Stimulated activated CD8-positive, alpha-beta memory T cell treated with anti-CD3 and anti-CD28 coated beads, Interleukin-4, amount 100 ng/mL, for 24 hours (primary cell): Measurements from ENCODE around the gene KCNG2.
"Not testable (repeated sequence)": the region's sequence is repeated elsewhere in the genome, so short reads cannot be mapped to it uniquely, and the experiment has no call there.

ENCODE experiments used
- DNase-seq: peaks from one replicate; pipeline ENCODE4 v3.0.0-alpha.2; 2020; ENCODE audit warnings: low read depth

Gene KCNG2

GRCh38 chr18:79872527-79873444 is 75.0 kb downstream of the KCNG2 start:
- DNase-seq, result no peak

- no peak for DNase-seq
Measured at GRCh38 chr18:79873449-79874110, 75.8 kb downstream of the KCNG2 start.

DNA sequence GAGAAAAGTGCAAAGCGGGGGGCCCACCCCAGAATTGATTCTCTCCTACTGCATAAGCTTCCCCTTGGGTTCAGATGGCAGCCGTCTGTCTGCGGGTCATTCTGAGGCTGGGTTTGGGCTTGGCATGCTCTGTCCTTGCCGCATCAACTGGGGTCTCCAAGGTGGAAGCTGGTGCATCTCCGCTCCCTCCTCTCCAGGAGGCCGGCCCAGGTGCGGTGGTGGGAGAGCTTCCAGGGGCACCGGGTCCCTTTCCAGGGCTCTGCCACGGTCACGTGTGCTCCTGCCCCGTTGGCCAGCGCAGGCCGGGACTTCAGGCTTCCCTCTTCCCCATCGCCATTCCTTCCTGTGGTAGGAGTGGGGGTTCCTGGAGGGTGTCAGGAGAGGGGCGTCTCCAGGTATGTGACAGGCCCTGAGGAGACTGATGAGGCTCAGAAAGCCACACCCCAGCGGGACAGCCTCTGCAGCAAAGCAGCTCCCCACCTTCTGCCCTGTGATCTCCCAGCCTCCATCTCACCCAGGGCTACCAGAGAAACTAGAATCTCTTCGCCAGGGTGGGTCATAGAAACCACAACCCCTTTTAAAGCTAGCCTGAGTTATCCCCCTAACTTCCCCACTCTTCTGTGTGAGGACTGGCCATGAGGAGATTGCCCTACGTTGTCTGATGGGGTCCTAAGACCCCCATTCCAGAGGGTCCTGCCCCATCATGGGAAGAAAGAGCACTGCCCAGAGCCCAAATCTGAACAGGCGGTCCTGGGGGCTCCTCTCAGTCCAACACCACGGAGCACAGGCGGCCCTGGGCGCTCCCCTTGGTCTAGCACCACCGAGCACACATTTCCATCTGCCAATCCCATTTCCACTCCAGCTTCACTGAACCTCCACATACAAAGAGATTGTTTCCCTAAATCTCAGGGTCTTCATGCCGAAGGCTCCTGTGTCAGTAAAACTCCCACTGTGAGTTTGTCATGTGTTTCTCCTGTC is 77.1 kb downstream of the KCNG2 start:
- DNase-seq, result no peak

- DNase-seq, result no peak
Measured at GRCh38 chr18:79875531-79875919, 77.8 kb downstream of the KCNG2 start.

- DNase-seq, result no peak
Measured at GRCh38 chr18:79875931-79876461, 78.3 kb downstream of the KCNG2 start.

- no peak for DNase-seq
Measured at GRCh38 chr18:79876497-79876896, 78.8 kb downstream of the KCNG2 start.

- DNase-seq, result no peak
Measured at GRCh38 chr18:79877163-79878091, 79.7 kb downstream of the KCNG2 start.

- DNase-seq, result not testable (repeated sequence)
Measured at GRCh38 chr18:79878246-79878645, 80.5 kb downstream of the KCNG2 start.

DNA sequence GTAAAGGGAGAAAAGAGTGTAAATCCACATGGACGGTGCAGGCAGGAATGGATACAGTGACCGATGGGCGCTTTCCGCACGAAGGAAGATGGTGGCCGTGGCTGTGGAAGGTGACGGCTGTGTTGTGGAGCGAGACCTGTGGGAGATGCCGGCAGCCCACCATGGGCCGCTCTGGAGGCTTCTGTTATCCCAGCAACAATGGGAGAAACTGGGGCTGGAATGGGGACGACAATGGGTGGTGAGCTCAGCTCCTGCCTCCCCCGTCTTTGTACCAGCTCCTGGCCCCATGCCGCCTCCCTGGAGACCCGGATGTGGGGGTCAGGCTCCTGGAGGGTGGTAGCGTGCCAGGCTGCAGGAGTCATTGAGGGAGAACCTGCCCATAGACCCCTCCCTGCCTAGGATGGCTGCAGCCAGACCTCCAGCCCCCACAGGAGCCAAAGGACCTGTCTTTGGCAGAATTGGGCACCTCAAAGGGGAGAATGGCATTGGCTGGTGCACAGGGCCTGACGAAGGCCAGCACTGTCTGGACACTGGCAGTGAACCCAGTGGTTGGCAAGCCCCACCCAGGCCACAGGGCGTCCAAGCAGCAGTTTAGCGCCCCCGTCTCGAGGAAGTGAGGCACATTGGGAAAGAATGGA is 81.1 kb downstream of the KCNG2 start:
- no peak for DNase-seq

DNA sequence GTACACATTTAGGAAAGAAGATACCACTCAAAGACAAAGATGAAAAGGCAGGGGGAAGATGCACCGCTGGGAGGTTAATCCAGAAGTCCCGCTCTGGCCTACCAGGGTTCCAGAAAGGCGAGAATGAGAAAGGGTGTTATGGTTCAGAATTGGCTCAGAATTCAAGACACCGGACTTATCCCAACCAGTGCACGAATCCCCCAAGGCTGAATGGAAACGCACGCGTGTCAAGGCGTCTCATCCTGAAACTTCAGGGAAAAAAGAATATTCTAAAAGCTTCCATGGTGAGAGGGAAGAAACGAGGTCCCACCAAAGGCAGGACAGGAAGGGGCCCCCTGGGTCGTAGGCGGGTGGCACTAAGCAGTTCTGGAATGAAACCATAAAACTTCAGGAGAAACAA is 81.8 kb downstream of the KCNG2 start:
- no peak for DNase-seq

- no peak for DNase-seq
Measured at GRCh38 chr18:79881695-79882094, 84.0 kb downstream of the KCNG2 start.

GRCh38 chr18:79882522-79883241 is 84.9 kb downstream of the KCNG2 start:
- DNase-seq, result no peak

DNA sequence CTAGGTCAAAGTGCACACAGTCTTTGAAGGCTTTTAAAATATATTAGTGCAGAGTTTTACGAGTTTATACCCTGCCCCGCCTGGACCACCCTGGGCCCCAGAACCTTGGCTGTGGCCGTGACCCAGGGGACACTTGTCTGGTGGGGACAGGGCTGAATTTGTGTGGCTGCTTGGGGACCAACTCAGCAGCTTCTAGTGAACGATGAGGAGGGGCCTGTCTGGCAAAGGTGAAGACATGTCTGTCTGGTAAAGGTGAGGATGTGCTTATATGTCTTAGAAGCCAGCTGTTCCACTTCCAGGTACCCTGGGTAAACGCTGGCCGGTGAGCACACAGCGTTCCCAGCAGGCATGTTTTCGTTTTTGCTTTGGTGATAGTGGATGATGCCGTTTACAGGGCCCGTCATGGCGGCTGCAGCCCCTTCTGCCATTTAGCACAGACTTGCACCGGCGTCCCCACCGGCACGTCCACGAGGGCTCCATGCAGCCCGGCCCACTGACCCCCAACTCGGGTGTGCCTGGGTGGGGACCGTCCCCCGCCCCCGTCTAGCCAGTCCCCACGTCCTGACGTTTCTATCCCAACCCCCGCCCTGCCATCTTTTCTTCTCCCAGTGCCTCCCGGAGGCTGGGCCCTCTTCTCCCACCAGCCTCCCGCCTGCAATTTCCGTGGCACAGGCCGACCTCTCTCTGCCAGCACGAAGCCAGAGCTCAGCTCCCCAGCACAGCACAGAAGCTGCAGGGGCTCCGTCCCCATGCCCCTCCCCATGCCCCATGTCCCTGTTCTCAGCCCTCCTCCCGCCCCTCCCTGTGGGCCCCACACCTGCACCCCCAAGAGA is 85.9 kb downstream of the KCNG2 start:
- no peak for DNase-seq

DNA sequence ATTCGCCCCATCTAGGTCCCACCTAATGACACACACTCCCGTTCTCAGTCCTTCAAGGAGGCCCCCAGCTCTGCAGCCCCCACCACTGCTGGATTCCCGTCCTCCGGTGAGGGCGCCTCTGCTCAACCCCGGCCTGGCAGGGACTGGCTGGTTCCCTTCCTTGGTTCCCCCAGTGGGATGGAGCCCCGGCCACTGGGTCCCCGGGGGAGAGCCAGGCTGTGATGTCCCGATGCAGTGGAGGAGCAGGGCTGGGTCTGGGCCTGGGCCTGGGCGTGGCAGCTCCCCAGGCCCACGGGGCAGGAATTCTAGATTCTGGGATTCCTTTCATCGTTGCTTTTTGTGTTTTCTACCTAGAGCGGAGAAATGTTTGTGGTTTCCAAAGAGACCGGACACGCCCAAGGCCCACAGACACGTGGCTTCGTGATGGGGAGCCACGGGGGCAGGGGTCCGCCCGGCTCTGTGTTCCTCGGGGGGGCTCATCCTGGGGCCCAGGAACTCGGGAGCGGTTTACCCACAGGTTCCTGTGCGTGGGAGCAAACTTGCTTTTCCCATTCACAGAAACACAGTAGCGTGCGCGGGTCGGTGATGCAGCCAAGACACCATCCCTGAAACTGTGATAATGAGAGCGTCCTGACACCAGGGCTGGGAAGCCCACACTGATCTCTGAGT is 86.7 kb downstream of the KCNG2 start:
- no peak for DNase-seq

GRCh38 chr18:79884963-79885728 is 87.4 kb downstream of the KCNG2 start:
- no peak for DNase-seq

DNA sequence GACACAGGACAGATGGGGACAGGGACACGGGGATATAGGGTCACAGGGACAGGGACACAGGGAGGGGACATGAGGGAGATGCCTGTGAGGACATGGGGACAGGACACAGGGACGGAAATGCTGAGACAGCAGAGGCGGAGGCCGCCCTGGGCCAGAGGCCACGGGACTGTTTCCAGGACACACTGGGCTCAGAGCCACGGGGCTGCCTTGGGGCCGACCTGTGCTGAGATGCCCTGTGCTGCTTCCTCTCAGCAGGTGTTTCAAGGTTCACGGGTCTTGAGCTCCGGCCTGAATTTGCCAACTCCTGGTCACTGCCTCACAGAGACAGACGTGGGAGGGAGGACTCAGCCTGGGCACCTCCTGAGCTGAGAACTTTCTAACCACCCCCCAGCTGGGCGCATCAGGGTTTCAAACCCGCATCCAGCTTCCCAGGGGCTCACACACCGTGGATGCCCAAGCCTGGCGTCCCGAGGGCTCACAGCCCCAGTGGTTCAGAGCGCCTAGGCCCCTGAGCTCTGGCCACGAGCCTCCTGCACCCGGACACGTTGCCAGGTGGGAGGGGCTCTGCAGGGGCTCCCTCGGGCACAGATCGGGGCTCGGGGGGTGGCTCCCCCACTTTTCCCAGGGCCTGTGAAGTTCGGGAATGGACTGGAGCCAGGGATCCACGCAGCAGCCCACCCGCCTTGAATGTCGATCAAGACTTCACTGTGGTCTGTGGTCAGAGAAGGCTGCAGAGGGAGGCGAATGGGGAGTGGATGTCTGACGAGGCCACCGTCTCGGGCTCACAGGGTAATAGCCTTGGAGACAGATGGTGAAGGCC is 89.7 kb downstream of the KCNG2 start:
- DNase-seq, result no peak

GRCh38 chr18:79888016-79888415 is 90.3 kb downstream of the KCNG2 start:
- no peak for DNase-seq
